Tibial nerve (tissue), 4 donors: ENCODE results near the gene AP3B1. TPM values are rescaled to one million over a fixed set of nuclear protein-coding genes. Genes with fewer than 3 reads are reported as not detected.

Experiments used
- DNase-seq, 2 donors: peaks; one replicate each; pipeline ENCODE4 v3.0.0-alpha.2; 2019; ENCODE audit warnings: low spot score in 2 of 2
- H3K27ac ChIP-seq, 4 donors: fragments of 200-600 bp; sonication (generic) in 3 of 4; one replicate each; pipeline ENCODE4 v1.5.1; 2017 to 2019; ENCODE audit warnings: mild to moderate bottlenecking in 1 of 4
- H3K27me3 ChIP-seq, 2 donors: fragments of 200-600 bp; sonication (generic) in 1 of 2; one replicate each; pipeline versions ENCODE4 v1.5.1 to v1.6.0; 2017 to 2019
- H3K36me3 ChIP-seq, 3 donors: fragments of 200-600 bp; sonication (generic); one replicate each; pipeline ENCODE4 v1.5.1; 2018 to 2019
- H3K4me1 ChIP-seq, 4 donors: fragments of 200-600 bp; sonication (generic) in 3 of 4; one replicate each; pipeline ENCODE4 v1.5.1; 2017 to 2019
- H3K4me3 ChIP-seq, 4 donors: fragments of 200-600 bp; sonication (generic) in 3 of 4; one replicate each; pipeline ENCODE4 v1.5.1; 2017 to 2019; ENCODE audit warnings: mild to moderate bottlenecking in 1 of 4, moderate library complexity in 1 of 4
- H3K9me3 ChIP-seq, 4 donors: fragments of 200-600 bp; sonication (generic) in 3 of 4; one replicate each; pipeline ENCODE4 v1.5.1; 2017 to 2019
- EP300 ChIP-seq, 2 donors: sonication (generic); formaldehyde crosslinking; IDR thresholded peaks; one replicate each; pipeline ENCODE4 v1.6.1; 2017; ENCODE audit warnings: antibody characterized with exemption in 2 of 2, mild to moderate bottlenecking in 1 of 2
- POLR2A ChIP-seq, 2 donors: fragments of 450-650 bp; IDR thresholded peaks; one replicate each; pipeline ENCODE4 v1.6.1; 2017; ENCODE audit warnings: antibody characterized with exemption in 2 of 2, mild to moderate bottlenecking in 2 of 2, moderate library complexity in 2 of 2
- WGBS, 2 donors: methylation state at CpG; one replicate each; pipeline ENCODE4 v1.1.5; 2018; 5-methylcytosine and 5-hydroxymethylcytosine counted together
- total RNA-seq, 4 donors: library from RNA; depleted of rRNA; stranded (reverse); fragments of >200 nt; gene quantifications; one replicate each; pipeline ENCODE4 v1.1.0, GENCODE V29; 2016
- TF ChIP-seq, protein P1 (sequence below), 5 experiments: fragments of 200-600 bp in 3 of 5; fragments of 450-650 bp in 2 of 5; sonication (generic) in 3 of 5; IDR thresholded peaks; one replicate each; pipeline ENCODE4 v1.5.1; 2016 to 2019; ENCODE audit warnings: antibody characterized with exemption in 5 of 5, mild to moderate bottlenecking in 3 of 5, moderate library complexity in 2 of 5

Gene AP3B1
- total RNA-seq, 4 donors from 2014 or later = 23.1 to 51.0 (median 44.2) TPM

DNA sequence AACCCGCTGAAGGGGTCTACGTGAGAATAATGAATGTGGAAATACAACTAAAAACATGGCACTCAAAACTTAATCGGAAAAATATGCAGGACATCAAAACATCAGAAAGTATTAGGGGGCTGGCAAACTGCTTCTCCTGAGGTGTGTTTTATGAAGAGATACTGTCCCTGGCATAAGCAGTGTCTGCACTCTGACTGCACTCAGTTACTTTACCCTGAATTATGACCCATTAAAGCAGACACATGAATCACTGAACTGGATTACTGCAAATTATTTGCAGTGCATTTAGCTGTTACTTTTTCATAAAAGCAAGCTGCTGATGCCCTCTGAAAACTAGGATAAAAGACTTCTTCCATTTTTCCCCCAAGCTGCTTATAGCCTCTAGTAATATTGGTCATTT lies 164.9 kb downstream of the AP3B1 start:
- Histone ChIP-seq H3K9me3 (no peaks in the 10 kb centered on the region), H3K4me3 (no peak overlapping the region), H3K27me3 (no peaks in the 10 kb centered on the region), H3K27ac (no peak overlapping the region), H3K4me1 (no peaks in the 10 kb centered on the region), H3K36me3 (peaks cover 0 to 9% (median 0%) of the 10 kb centered on the region in 3 donors)
- DNase-seq = no peak
- WGBS, 2 donors = 93 to 95% methylated on average over 3 of the region's 3 CpGs
- no peak for TF ChIP-seq EP300 (IDR thresholded peaks at IDR 0.05)

DNA sequence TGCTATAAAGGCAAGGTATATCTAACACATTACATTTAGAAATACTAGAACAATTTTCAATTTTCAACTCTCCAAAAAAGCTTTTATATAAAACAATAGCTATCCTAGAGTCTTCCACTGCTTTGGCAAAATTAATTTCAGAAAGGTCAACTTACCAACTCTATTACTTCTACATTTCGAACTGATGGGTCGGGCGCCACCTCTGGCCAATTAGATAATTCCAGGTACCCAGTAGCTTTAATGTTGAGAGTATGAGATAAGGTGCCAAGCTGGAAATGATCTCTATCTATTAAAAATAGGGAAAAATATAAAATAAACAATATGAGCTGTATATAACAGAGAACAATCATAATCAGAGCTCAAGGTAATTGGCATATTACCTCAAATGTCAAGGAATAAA lies 166.6 kb downstream of the AP3B1 start:
- H3K36me3 ChIP-seq = peaks cover 0 to 18% (median 0%) of the 10 kb centered on the region in 3 donors
- WGBS, 2 donors = 70 to 83% methylated on average over 3 of the region's 3 CpGs
- TF ChIP-seq EP300 (IDR thresholded peaks at IDR 0.05) = no peak
- TF ChIP-seq, protein P1, sequence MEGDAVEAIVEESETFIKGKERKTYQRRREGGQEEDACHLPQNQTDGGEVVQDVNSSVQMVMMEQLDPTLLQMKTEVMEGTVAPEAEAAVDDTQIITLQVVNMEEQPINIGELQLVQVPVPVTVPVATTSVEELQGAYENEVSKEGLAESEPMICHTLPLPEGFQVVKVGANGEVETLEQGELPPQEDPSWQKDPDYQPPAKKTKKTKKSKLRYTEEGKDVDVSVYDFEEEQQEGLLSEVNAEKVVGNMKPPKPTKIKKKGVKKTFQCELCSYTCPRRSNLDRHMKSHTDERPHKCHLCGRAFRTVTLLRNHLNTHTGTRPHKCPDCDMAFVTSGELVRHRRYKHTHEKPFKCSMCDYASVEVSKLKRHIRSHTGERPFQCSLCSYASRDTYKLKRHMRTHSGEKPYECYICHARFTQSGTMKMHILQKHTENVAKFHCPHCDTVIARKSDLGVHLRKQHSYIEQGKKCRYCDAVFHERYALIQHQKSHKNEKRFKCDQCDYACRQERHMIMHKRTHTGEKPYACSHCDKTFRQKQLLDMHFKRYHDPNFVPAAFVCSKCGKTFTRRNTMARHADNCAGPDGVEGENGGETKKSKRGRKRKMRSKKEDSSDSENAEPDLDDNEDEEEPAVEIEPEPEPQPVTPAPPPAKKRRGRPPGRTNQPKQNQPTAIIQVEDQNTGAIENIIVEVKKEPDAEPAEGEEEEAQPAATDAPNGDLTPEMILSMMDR (IDR thresholded peaks at IDR 0.05) = no peak
- H3K4me3 ChIP-seq = no peak overlapping the region
- no peak for DNase-seq
- H3K27ac ChIP-seq = peak overlapping the region in 1 of 4 donors; percentile 19
- H3K9me3 ChIP-seq = no peaks in the 10 kb centered on the region
- no peaks in the 10 kb centered on the region for H3K27me3 ChIP-seq
- H3K4me1 ChIP-seq = no peaks in the 10 kb centered on the region

DNA sequence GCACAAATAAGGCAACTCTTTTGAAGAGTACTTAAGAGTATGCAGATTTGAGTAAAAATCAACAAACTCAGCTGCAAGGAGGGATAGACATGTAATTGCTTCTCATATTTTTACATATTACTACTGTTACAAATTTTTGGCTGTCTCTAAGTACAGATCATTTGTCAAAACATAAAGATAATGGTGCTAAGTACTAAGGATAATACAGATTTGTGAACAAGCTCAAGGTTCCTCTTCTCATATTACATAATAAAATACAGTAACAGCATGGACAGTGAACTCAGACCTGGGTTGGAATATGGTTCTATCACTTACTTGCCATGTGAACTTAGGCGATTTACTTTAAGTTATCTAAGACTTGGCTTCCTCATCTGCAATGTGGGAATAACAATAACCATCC lies 168.0 kb downstream of the AP3B1 start:
- no peaks in the 10 kb centered on the region for H3K4me1 ChIP-seq
- 93 to 98% methylated on average over 1 of the region's 1 CpG for WGBS, 2 donors
- peaks cover 0 to 18% (median 0%) of the 10 kb centered on the region in 3 donors for H3K36me3 ChIP-seq
- H3K9me3 ChIP-seq = no peaks in the 10 kb centered on the region
- TF ChIP-seq POLR2A (IDR thresholded peaks at IDR 0.05) (no peak), EP300 (IDR thresholded peaks at IDR 0.05) (no peak)
- TF ChIP-seq, protein P1 (IDR thresholded peaks at IDR 0.05) = no peak
- no peak overlapping the region for H3K4me3 ChIP-seq
- H3K27ac ChIP-seq = no peak overlapping the region
- no peak for DNase-seq
- no peaks in the 10 kb centered on the region for H3K27me3 ChIP-seq

DNA sequence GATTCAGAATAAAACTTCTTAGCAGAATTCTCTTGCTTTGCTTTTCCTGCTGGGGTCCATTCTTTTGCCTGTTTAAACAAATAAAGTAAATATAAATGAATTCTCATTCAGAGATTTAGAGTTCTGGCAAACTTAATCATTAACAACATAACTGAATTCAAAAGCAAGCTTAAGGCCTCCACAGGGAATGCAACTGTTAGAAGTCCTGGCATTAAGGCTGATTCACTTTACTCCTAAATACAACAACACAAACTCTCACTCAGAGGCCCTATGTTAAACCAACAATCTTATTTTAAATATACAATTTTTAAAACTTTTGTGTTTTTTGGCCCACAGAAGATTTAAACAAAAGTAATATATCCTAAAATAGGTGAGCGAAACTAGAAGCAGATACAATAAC lies 178.3 kb downstream of the AP3B1 start:
- Histone ChIP-seq H3K4me3 (no peak overlapping the region), H3K27ac (no peak overlapping the region), H3K27me3 (no peaks in the 10 kb centered on the region), H3K9me3 (peaks cover 0 to 5% (median 0%) of the 10 kb centered on the region in 4 donors), H3K36me3 (peaks cover 0 to 66% (median 2%) of the 10 kb centered on the region in 3 donors), H3K4me1 (no peaks in the 10 kb centered on the region)
- WGBS, 2 donors = 93 to 94% methylated on average over 1 of the region's 1 CpG
- no peak for TF ChIP-seq POLR2A (IDR thresholded peaks at IDR 0.05)
- no peak for TF ChIP-seq EP300 (IDR thresholded peaks at IDR 0.05)
- TF ChIP-seq, protein P1 (IDR thresholded peaks at IDR 0.05) = no peak
- DNase-seq = no peak

DNA sequence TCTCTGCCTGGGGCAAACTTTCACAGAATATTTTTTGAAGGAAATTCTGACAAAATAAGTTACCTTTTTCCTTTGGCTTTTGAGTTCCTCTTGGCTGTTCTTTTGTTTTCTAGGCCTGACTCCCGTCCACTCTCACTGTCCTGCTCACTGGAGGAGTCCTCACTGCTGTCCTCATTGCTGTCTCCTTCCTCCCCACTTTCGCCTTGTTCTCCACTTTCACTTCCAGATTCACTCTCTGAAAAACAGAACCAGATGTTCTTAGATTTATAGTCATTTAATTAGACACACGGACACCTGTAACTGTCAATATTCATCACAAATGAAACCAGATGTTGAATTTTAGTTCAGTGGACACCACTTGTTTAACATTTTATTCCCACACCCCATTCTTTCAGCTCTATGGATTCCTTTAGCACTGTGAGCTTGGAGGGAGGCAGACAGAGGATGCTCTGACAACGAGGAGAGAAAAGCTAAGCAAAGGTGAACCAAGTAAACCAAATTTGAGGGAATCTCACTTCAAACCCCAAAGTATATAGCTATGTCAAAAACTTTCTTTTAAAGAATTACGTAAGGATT lies 180.7 kb downstream of the AP3B1 start:
- Histone ChIP-seq H3K4me1 (no peaks in the 10 kb centered on the region), H3K27ac (no peak overlapping the region), H3K36me3 (peaks cover 0 to 52% (median 2%) of the 10 kb centered on the region in 3 donors), H3K4me3 (no peak overlapping the region), H3K27me3 (no peaks in the 10 kb centered on the region), H3K9me3 (no peaks in the 10 kb centered on the region)
- no peak for DNase-seq
- WGBS, 2 donors = 74% methylated on average over 5 of the region's 5 CpGs
- TF ChIP-seq, protein P1 (IDR thresholded peaks at IDR 0.05) = no peak
- no peak for TF ChIP-seq EP300 (IDR thresholded peaks at IDR 0.05)

DNA sequence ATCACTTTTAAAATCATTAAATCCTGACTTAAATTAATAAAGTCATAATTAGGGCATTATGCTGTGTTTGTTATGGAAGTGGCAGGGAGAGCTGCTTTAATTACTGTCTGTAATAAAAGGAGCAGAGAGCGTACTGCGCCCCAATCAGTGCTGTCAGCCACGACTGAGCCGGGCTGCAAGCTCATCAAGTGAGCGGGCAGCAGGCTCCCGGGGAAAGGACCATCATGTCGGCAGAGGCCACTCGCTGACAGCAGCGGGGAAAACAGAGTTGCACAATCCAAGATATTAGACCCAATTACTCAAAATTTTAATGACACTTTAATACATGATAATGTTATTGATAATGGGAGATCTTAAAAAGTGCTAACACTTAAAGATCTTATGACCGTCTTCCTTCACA lies 181.6 kb downstream of the AP3B1 start:
- 87 to 91% methylated on average over 10 of the region's 10 CpGs for WGBS, 2 donors
- no peak overlapping the region for H3K4me3 ChIP-seq
- H3K4me1 ChIP-seq = no peaks in the 10 kb centered on the region
- no peak for DNase-seq
- no peaks in the 10 kb centered on the region for H3K27me3 ChIP-seq
- peaks cover 0 to 48% (median 2%) of the 10 kb centered on the region in 3 donors for H3K36me3 ChIP-seq
- H3K27ac ChIP-seq = no peak overlapping the region
- H3K9me3 ChIP-seq = no peaks in the 10 kb centered on the region
- TF ChIP-seq EP300 (IDR thresholded peaks at IDR 0.05) (no peak), POLR2A (IDR thresholded peaks at IDR 0.05) (no peak)
- TF ChIP-seq, protein P1 (IDR thresholded peaks at IDR 0.05) = no peak
